ENCODE results near the gene GAA. TPM values are rescaled to one million over a fixed set of nuclear protein-coding genes. Genes with fewer than 3 reads are reported as not detected.
A peak's percentile ranks its signal among the peaks of the same experiment; 100 is the strongest.

GAA gene
- total RNA-seq, 1 experiment from 2014 or later = 131 TPM

DNA sequence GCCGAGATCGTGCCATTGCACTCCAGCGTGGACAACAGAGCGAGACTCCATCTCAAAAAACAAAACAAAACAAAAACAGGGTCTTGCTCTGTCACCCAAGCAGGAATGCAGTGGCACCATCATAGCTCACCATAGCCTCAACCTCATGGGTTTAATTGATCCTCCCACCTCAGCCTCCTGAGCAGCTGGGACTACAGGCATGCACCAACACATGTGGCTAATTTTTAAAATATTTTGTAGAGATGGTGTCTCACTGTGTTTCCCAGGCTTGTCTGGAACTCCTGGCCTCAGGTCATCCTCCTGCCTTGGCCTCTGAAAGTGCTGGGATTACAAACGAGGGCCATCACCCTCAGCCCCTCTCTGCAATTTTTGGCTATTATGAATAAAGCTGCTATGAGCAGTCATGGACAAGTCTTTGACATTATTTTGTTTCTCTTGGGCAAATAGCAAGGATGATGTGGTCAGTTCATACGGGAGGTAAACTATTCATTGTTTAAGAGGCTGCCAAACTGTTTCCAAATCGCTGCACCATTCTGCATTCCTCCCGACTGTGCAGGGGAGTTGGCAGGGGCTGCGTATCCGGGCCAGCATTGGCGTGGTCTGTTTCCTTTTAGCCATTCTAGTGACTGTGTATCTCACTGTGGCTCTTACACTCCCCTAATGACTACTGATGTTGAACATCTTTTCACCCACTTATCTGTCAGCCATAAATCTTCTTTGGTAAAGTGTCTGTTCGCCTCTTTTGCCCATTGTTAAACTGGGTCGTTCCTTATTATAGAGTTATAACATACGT lies 24.5 kb downstream of the GAA start:
- ChIA-PET CTCF (interaction anchor here (2.7 kb wide), 1 partner anchor 24 kb away, joined by 25 read pairs; the partner anchor contains the start of gene GAA), RAD21 (ENCODE audit: low non-redundant PET in 1 of 2, low total read pairs in 2 of 2, uncharacterized antibody in 2 of 2, unreplicated experiment in 2 of 2) (no interaction called here), POLR2A (no interaction called here)
- Histone ChIP-seq H4K20me1 (ENCODE audit: insufficient read depth) (no peaks in the 10 kb centered on the region), H3K9ac (ENCODE audit: low read length) (no peak overlapping the region), H3K36me3 (ENCODE audit: control insufficient read depth in 1 of 2, insufficient read depth in 2 of 2, low read length in 2 of 2) (no peaks in the 10 kb centered on the region), H3K27ac (ENCODE audit: low read depth, low read length) (no peak overlapping the region), H3K27me3 (ENCODE audit: insufficient read depth, low read length) (0 out of 2 replicates have a peak, but pooled peaks cover 6% of the 10 kb centered on the region), H3K4me2 (ENCODE audit: low read length) (no peak overlapping the region), H3K4me3 (replicated peaks in 1 of 2; ENCODE audit: low read depth in 1 of 2, low read length in 2 of 2) (no peak overlapping the region), H3K9me3 (ENCODE audit: control insufficient read depth in 1 of 2, insufficient read depth in 1 of 2, low read depth in 1 of 2, low read length in 2 of 2) (no peaks in the 10 kb centered on the region), H3K4me1 (ENCODE audit: control insufficient read depth in 1 of 2, insufficient read depth in 2 of 2, low read length in 2 of 2) (peaks cover 0 to 13% of the 10 kb centered on the region in 2 experiments; a peak in 1 of 4 replicates), H3K9me2 (ENCODE audit: insufficient read depth) (no peaks in the 10 kb centered on the region), H2AFZ (ENCODE audit: low read depth, low read length, poor library complexity, severe bottlenecking) (no peak overlapping the region), H3K79me2 (ENCODE audit: insufficient read depth, low read length) (no peaks in the 10 kb centered on the region)
- DNase-seq (ENCODE audit: low read depth, low spot score) (no peak), ATAC-seq (no peak)
- no TSS peak for BruUV-seq (replicated peaks)
- TF ChIP-seq CBX3 (IDR thresholded peaks at IDR 0.05; ENCODE audit: low read depth) (no peak), EZH2phosphoT487 (IDR thresholded peaks at IDR 0.05; ENCODE audit: borderline replicate concordance) (no peak), ZFX (IDR thresholded peaks at IDR 0.05) (0 out of 2 replicates have a peak, but pooled peaks have one; percentile 8)
- intact Hi-C loops (cut with micrococcal nuclease) = loop anchor here (2.0 kb wide), 1 partner anchor 43 kb away; no protein-coding TSS in a partner anchor

- intact Hi-C loops (cut with micrococcal nuclease) = no loop called here
- peaks cover 0 to 13% of the 10 kb centered on the region in 2 experiments; a peak in 1 of 4 replicates for H3K4me1 ChIP-seq (ENCODE audit: control insufficient read depth in 1 of 2, insufficient read depth in 2 of 2, low read length in 2 of 2)
- no peak overlapping the region for H3K9ac ChIP-seq (ENCODE audit: low read length)
- no peaks in the 10 kb centered on the region for H4K20me1 ChIP-seq (ENCODE audit: insufficient read depth)
- BruUV-seq (replicated peaks) = no TSS peak
- no peak overlapping the region for H3K27ac ChIP-seq (ENCODE audit: low read depth, low read length)
- no peak for ATAC-seq
- no peak overlapping the region for H3K4me2 ChIP-seq (ENCODE audit: low read length)
- no peaks in the 10 kb centered on the region for H3K9me2 ChIP-seq (ENCODE audit: insufficient read depth)
- no peaks in the 10 kb centered on the region for H3K36me3 ChIP-seq (ENCODE audit: control insufficient read depth in 1 of 2, insufficient read depth in 2 of 2, low read length in 2 of 2)
- CTCF ChIA-PET = no interaction called here
- H3K9me3 ChIP-seq (ENCODE audit: control insufficient read depth in 1 of 2, insufficient read depth in 1 of 2, low read depth in 1 of 2, low read length in 2 of 2) = no peaks in the 10 kb centered on the region
- RAD21 ChIA-PET (ENCODE audit: low non-redundant PET in 1 of 2, low total read pairs in 2 of 2, uncharacterized antibody in 2 of 2, unreplicated experiment in 2 of 2) = no interaction called here
- no peak for TF ChIP-seq CBX3 (IDR thresholded peaks at IDR 0.05; ENCODE audit: low read depth)
- TF ChIP-seq YY1 (IDR thresholded peaks at IDR 0.05; ENCODE audit: extremely low read depth, insufficient replicate concordance, low read depth, low read length) = no peak
- no peak overlapping the region for H2AFZ ChIP-seq (ENCODE audit: low read depth, low read length, poor library complexity, severe bottlenecking)
- H3K4me3 ChIP-seq (replicated peaks in 1 of 2; ENCODE audit: low read depth in 1 of 2, low read length in 2 of 2) = no peak overlapping the region
- no peak for DNase-seq (ENCODE audit: low read depth, low spot score)
- 0 out of 2 replicates have a peak, but pooled peaks cover 6% of the 10 kb centered on the region for H3K27me3 ChIP-seq (ENCODE audit: insufficient read depth, low read length)
- POLR2A ChIA-PET = no interaction called here
- H3K79me2 ChIP-seq (ENCODE audit: insufficient read depth, low read length) = no peaks in the 10 kb centered on the region
Observed at GRCh38 chr17:80126449-80126715, 25.0 kb downstream of the GAA start.

All from HCT116 (cell line).